ENCODE results near the gene CIB4.
"Not testable (repeated sequence)": the region's sequence is repeated elsewhere in the genome, so short reads cannot be mapped to it uniquely, and the experiment has no call there.

CIB4 gene

DNA sequence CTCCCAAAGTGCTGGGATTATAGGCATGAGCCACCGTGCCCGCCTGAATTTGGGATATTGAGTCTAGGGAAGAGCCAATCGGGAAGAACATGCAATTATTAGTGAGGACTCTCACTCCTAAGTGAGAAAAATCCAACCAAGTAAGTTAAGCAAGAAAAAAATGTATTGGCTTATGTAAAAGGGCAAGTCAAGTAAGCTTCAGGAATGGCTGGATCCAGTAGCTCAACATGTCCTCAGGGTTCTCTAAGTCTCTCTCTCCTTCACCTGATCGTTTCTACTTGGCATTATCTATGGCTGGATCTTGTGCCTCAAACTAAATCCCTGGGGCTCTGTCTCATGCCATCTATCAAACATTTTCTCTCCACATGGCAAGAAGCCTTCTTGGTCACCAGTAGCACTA is 16.1 kb upstream of the CIB4 start:
- Histone ChIP-seq H2AK5ac (ENCODE audit: low read length, severe bottlenecking) (no peak overlapping the region), H3K79me1 (replicated peaks; ENCODE audit: low read length, poor library complexity, severe bottlenecking) (no peaks in the 10 kb centered on the region), H3K4me2 (ENCODE audit: low read length, poor library complexity, severe bottlenecking) (no peak overlapping the region), H3K27ac (ENCODE audit: low read length, poor library complexity, severe bottlenecking) (no peak overlapping the region), H3K4me1 (ENCODE audit: control insufficient read depth, insufficient read depth, low read depth, low read length) (no peaks in the 10 kb centered on the region), H3K4me3 (ENCODE audit: insufficient read depth in 1 of 2, low read depth in 1 of 2, low read length in 2 of 2) (no peak overlapping the region), H4K91ac (ENCODE audit: low read length) (no peak overlapping the region), H2BK12ac (ENCODE audit: low read length in 2 of 2) (no peak overlapping the region), H2BK15ac (ENCODE audit: low read depth, poor library complexity, severe bottlenecking) (no peak overlapping the region), H3K4ac (ENCODE audit: low read depth in 1 of 2, low read length in 2 of 2) (no peak overlapping the region), H3K27me3 (ENCODE audit: control insufficient read depth in 1 of 2, insufficient read depth in 1 of 2, low read length in 2 of 2) (peaks cover 0 to 35% of the 10 kb centered on the region in 2 experiments), H2AFZ (ENCODE audit: low read depth, low read length) (no peak overlapping the region), H2BK5ac (ENCODE audit: low read depth, low read length, poor library complexity, severe bottlenecking) (no peak overlapping the region), H2BK120ac (ENCODE audit: low read depth, low read length) (no peak overlapping the region), H3K14ac (ENCODE audit: low read length in 2 of 2) (no peak overlapping the region), H3K9me3 (ENCODE audit: control insufficient read depth, low read length) (peaks cover 13% of the 10 kb centered on the region), H3K18ac (ENCODE audit: low read depth in 1 of 2, low read length in 2 of 2) (no peak overlapping the region), H4K8ac (ENCODE audit: low read length) (no peak overlapping the region), H3K23ac (ENCODE audit: low read length in 2 of 2) (no peak overlapping the region), H3K36me3 (ENCODE audit: control insufficient read depth in 1 of 2, insufficient read depth in 2 of 2, low read depth in 1 of 2, low read length in 2 of 2) (no peaks in the 10 kb centered on the region), H3K9ac (ENCODE audit: low read length) (no peak overlapping the region)
- DNase-seq: no peak
- WGBS: 79% methylated on average over 4 of the region's 4 CpGs

- H3K27me3 ChIP-seq (ENCODE audit: control insufficient read depth in 1 of 2, insufficient read depth in 1 of 2, low read length in 2 of 2): peaks cover 0 to 45% of the 10 kb centered on the region in 2 experiments
- no peak overlapping the region for H3K14ac ChIP-seq (ENCODE audit: low read length in 2 of 2)
- no peak overlapping the region for H2BK12ac ChIP-seq (ENCODE audit: low read length in 2 of 2)
- no peak for DNase-seq
- H2BK5ac ChIP-seq (ENCODE audit: low read depth, low read length, poor library complexity, severe bottlenecking): no peak overlapping the region
- H4K91ac ChIP-seq (ENCODE audit: low read length): no peak overlapping the region
- no peak overlapping the region for H2BK15ac ChIP-seq (ENCODE audit: low read depth, poor library complexity, severe bottlenecking)
- H4K8ac ChIP-seq (ENCODE audit: low read length): no peak overlapping the region
- no peaks in the 10 kb centered on the region for H3K79me1 ChIP-seq (replicated peaks; ENCODE audit: low read length, poor library complexity, severe bottlenecking)
- WGBS: 91% methylated on average over 8 of the region's 9 CpGs
- no peak overlapping the region for H3K4me2 ChIP-seq (ENCODE audit: low read length, poor library complexity, severe bottlenecking)
- no peaks in the 10 kb centered on the region for H3K4me1 ChIP-seq (ENCODE audit: control insufficient read depth, insufficient read depth, low read depth, low read length)
- H3K18ac ChIP-seq (ENCODE audit: low read depth in 1 of 2, low read length in 2 of 2): no peak overlapping the region
- peaks cover 13% of the 10 kb centered on the region for H3K9me3 ChIP-seq (ENCODE audit: control insufficient read depth, low read length)
- H3K23ac ChIP-seq (ENCODE audit: low read length in 2 of 2): no peak overlapping the region
- H3K4ac ChIP-seq (ENCODE audit: low read depth in 1 of 2, low read length in 2 of 2): no peak overlapping the region
- H3K27ac ChIP-seq (ENCODE audit: low read length, poor library complexity, severe bottlenecking): no peak overlapping the region
- H2BK120ac ChIP-seq (ENCODE audit: low read depth, low read length): no peak overlapping the region
- no peak overlapping the region for H3K9ac ChIP-seq (ENCODE audit: low read length)
- no peak overlapping the region for H2AK5ac ChIP-seq (ENCODE audit: low read length, severe bottlenecking)
- H3K36me3 ChIP-seq (ENCODE audit: control insufficient read depth in 1 of 2, insufficient read depth in 2 of 2, low read depth in 1 of 2, low read length in 2 of 2): no peaks in the 10 kb centered on the region
- H3K4me3 ChIP-seq (ENCODE audit: insufficient read depth in 1 of 2, low read depth in 1 of 2, low read length in 2 of 2): no peak overlapping the region
- no peak overlapping the region for H2AFZ ChIP-seq (ENCODE audit: low read depth, low read length)
These were observed 14.5 kb upstream of the CIB4 start for GRCh38 chr2:26655611-26656195.

- not testable (repeated sequence) for H3K4me2 ChIP-seq (ENCODE audit: low read length, poor library complexity, severe bottlenecking); DNase-seq; H2BK5ac ChIP-seq (ENCODE audit: low read depth, low read length, poor library complexity, severe bottlenecking); H3K79me1 ChIP-seq (replicated peaks; ENCODE audit: low read length, poor library complexity, severe bottlenecking); H2BK120ac ChIP-seq (ENCODE audit: low read depth, low read length); H4K8ac ChIP-seq (ENCODE audit: low read length); H3K18ac ChIP-seq (ENCODE audit: low read depth in 1 of 2, low read length in 2 of 2); H3K23ac ChIP-seq (ENCODE audit: low read length in 2 of 2); H3K4me3 ChIP-seq (ENCODE audit: insufficient read depth in 1 of 2, low read depth in 1 of 2, low read length in 2 of 2); H4K91ac ChIP-seq (ENCODE audit: low read length); H3K9ac ChIP-seq (ENCODE audit: low read length); H2BK15ac ChIP-seq (ENCODE audit: low read depth, poor library complexity, severe bottlenecking); H3K27ac ChIP-seq (ENCODE audit: low read length, poor library complexity, severe bottlenecking); H3K14ac ChIP-seq (ENCODE audit: low read length in 2 of 2); H2AK5ac ChIP-seq (ENCODE audit: low read length, severe bottlenecking); H2BK12ac ChIP-seq (ENCODE audit: low read length in 2 of 2); H3K4ac ChIP-seq (ENCODE audit: low read depth in 1 of 2, low read length in 2 of 2); H2AFZ ChIP-seq (ENCODE audit: low read depth, low read length); H3K36me3 ChIP-seq (ENCODE audit: control insufficient read depth in 1 of 2, insufficient read depth in 2 of 2, low read depth in 1 of 2, low read length in 2 of 2); H3K4me1 ChIP-seq (ENCODE audit: control insufficient read depth, insufficient read depth, low read depth, low read length)
- peaks cover 10% of the 10 kb centered on the region for H3K9me3 ChIP-seq (ENCODE audit: control insufficient read depth, low read length)
- WGBS: 79% methylated on average over 1 of the region's 1 CpG
- peaks cover 6 to 51% of the 10 kb centered on the region in 2 experiments for H3K27me3 ChIP-seq (ENCODE audit: control insufficient read depth in 1 of 2, insufficient read depth in 1 of 2, low read length in 2 of 2)
These were observed 14.0 kb upstream of the CIB4 start for GRCh38 chr2:26655120-26655519.

GRCh38 chr2:26654061-26654340 is 12.8 kb upstream of the CIB4 start:
- no peaks in the 10 kb centered on the region for H3K9me3 ChIP-seq (ENCODE audit: control insufficient read depth, low read length)
- H2BK15ac ChIP-seq (ENCODE audit: low read depth, poor library complexity, severe bottlenecking): no peak overlapping the region
- peak overlapping the region; percentile 73 for H4K91ac ChIP-seq (ENCODE audit: low read length)
- H2AK5ac ChIP-seq (ENCODE audit: low read length, severe bottlenecking): no peak overlapping the region
- H3K23ac ChIP-seq (ENCODE audit: low read length in 2 of 2): no peak overlapping the region
- no peak overlapping the region for H3K4me2 ChIP-seq (ENCODE audit: low read length, poor library complexity, severe bottlenecking)
- no peak overlapping the region for H3K4me3 ChIP-seq (ENCODE audit: insufficient read depth in 1 of 2, low read depth in 1 of 2, low read length in 2 of 2)
- H2AFZ ChIP-seq (ENCODE audit: low read depth, low read length): no peak overlapping the region
- peak overlapping the region in 1 of 2 experiments; percentile 69 for H3K18ac ChIP-seq (ENCODE audit: low read depth in 1 of 2, low read length in 2 of 2)
- H2BK5ac ChIP-seq (ENCODE audit: low read depth, low read length, poor library complexity, severe bottlenecking): no peak overlapping the region
- H3K27ac ChIP-seq (ENCODE audit: low read length, poor library complexity, severe bottlenecking): no peak overlapping the region
- H3K4me1 ChIP-seq (ENCODE audit: control insufficient read depth, insufficient read depth, low read depth, low read length): no peaks in the 10 kb centered on the region
- peak overlapping the region in 1 of 2 experiments; percentile 82 for H3K4ac ChIP-seq (ENCODE audit: low read depth in 1 of 2, low read length in 2 of 2)
- H2BK120ac ChIP-seq (ENCODE audit: low read depth, low read length): no peak overlapping the region
- peak overlapping the region; percentile 15 to 46 for H2BK12ac ChIP-seq (ENCODE audit: low read length in 2 of 2)
- H4K8ac ChIP-seq (ENCODE audit: low read length): no peak overlapping the region
- no peaks in the 10 kb centered on the region for H3K36me3 ChIP-seq (ENCODE audit: control insufficient read depth in 1 of 2, insufficient read depth in 2 of 2, low read depth in 1 of 2, low read length in 2 of 2)
- DNase-seq: no peak
- no peak overlapping the region for H3K14ac ChIP-seq (ENCODE audit: low read length in 2 of 2)
- peaks cover 17 to 55% of the 10 kb centered on the region in 2 experiments for H3K27me3 ChIP-seq (ENCODE audit: control insufficient read depth in 1 of 2, insufficient read depth in 1 of 2, low read length in 2 of 2)
- H3K9ac ChIP-seq (ENCODE audit: low read length): no peak overlapping the region
- H3K79me1 ChIP-seq (replicated peaks; ENCODE audit: low read length, poor library complexity, severe bottlenecking): no peaks in the 10 kb centered on the region
- 83% methylated on average over 3 of the region's 3 CpGs for WGBS
